Lower lobe of right lung (tissue), 2 donors: Measurements from ENCODE around the gene SPEF2. TPM values are rescaled to one million over a fixed set of nuclear protein-coding genes. Genes with fewer than 3 reads are reported as not detected.
"Not testable (repeated sequence)": the region's sequence is repeated elsewhere in the genome, so short reads cannot be mapped to it uniquely, and the experiment has no call there.

ENCODE experiments used
- ATAC-seq, 2 donors: fragments of 200-7000 bp; cut with Tn5 transposase; one replicate each; pipeline ENCODE4 v1.9.1; 2020 to 2022; ENCODE audit warnings: mild to moderate bottlenecking in 2 of 2, moderate library complexity in 2 of 2
- DNase-seq: peaks from one replicate; pipeline ENCODE4 v3.0.0-alpha.2; 2020
- H3K27ac ChIP-seq: fragments of 200-600 bp; one replicate; pipeline ENCODE4 v1.8.0; 2022
- H3K27me3 ChIP-seq: fragments of 200-600 bp; one replicate; pipeline ENCODE4 v1.8.0; 2022; ENCODE audit warnings: low read depth
- H3K36me3 ChIP-seq: fragments of 200-600 bp; one replicate; pipeline ENCODE4 v1.8.0; 2022; ENCODE audit warnings: mild to moderate bottlenecking
- H3K4me1 ChIP-seq: fragments of 200-600 bp; one replicate; pipeline ENCODE4 v1.8.0; 2022
- H3K4me3 ChIP-seq: fragments of 200-600 bp; one replicate; pipeline ENCODE4 v1.8.0; 2022; ENCODE audit warnings: mild to moderate bottlenecking
- H3K9me3 ChIP-seq: fragments of 200-600 bp; one replicate; pipeline ENCODE4 v1.8.0; 2022
- CTCF ChIP-seq: fragments of 200-600 bp; IDR thresholded peaks from one replicate; pipeline ENCODE4 v1.8.0; 2022; ENCODE audit warnings: antibody characterized with exemption, mild to moderate bottlenecking
- intact Hi-C: fragments of 100-400 bp; cut with DNase I; formaldehyde crosslinking; loops from one replicate; pipeline ENCODE4 v1.11.0; 2022
- total RNA-seq: library from RNA; stranded (reverse); fragmentation: NEBNext Ultra II Directional; extraction: Animal tissue kit (Norgen Biotek cat#: 25700); gene quantifications from one replicate; pipeline ENCODE4 v1.2.1, GENCODE V29; 2021
- donor health status: DM: no; HTN: yes; CAD: no; lungs with severe emphysema.

SPEF2 gene
- total RNA-seq, 1 donor from 2014 or later = 17.6 TPM

DNA sequence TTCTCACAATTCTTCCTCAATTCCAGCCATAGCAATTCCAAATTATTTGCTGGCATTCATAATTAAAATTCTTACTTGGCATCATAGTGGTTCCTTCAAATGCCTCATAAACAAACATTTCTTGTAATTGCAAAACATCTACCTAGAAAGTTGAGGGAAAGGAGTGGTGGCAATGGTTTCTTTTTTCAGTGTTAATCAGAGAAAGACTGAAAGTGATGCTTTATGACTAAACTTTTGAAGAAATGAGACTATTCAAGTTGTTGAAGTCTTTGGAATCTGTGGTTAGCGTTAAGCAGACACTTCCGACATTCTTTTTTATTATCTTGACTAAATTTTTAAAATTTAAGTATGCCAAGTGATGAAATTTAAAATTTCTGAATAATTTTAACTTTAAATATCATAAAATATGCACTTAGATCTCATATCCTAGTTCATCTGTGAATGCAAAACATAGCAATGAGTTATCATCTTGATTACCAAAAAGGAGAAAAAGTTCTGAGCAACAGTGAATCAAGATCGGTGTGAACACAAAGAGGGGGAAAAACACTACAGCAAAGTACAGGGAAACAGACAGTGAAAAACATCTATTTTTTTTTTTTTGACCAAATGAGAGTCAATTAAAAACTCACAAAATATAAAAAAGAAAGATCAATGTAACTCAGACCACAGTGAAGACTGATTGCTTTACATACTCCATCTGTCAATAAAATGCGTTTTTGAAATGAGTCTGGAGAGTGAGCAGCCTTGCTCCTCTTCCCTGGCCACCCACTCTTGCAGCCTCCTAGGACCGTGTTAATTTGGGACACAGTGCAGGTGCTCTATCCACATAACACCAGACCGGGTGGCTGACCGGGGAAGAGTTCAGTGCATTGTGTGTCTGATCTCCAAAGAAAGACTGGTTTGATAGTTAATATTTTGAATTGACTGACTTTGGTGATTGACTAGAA lies 218.4 kb downstream of the SPEF2 start:
- intact Hi-C loops = no loop called here
- H3K4me1 ChIP-seq = no peaks in the 10 kb centered on the region
- TF ChIP-seq CTCF = no peak
- H3K36me3 ChIP-seq = no peaks in the 10 kb centered on the region
- ATAC-seq = no peak
- no peaks in the 10 kb centered on the region for H3K27me3 ChIP-seq
- H3K9me3 ChIP-seq = no peaks in the 10 kb centered on the region
- no peak overlapping the region for H3K4me3 ChIP-seq
- no peak for DNase-seq
- H3K27ac ChIP-seq = no peak overlapping the region

DNA sequence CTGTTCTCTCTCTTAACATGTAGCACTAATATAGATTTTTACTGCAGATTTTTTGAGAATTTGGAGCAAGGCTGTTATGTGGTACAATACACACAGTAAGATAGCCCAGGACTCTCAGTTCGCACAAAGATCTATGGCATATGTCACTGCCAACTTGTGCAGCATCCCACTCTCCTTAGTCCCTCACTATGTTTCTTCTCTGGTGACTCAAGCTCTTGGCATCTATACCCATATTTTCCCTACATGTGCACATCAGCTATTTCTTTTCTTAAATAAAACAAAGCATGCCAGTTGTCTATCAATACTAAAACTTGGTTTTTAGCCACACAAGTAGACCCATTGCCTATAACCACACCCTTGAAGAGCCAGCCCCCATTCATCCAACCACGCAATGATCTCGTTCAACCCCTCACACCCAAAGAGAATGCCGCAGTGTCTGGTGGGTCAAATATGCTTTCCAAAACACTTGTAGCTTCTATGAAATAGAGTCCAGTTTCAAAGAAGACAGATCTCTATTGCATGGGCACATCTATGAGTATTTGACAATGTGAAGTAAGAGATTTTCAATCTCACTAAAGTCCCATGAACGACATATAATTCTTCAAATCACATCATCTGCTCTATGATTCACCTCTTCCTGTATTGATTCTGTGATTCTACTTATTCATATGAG lies 220.8 kb downstream of the SPEF2 start:
- H3K27ac ChIP-seq = no peak overlapping the region
- H3K36me3 ChIP-seq = no peaks in the 10 kb centered on the region
- intact Hi-C loops = no loop called here
- DNase-seq (no peak), ATAC-seq (no peak)
- no peaks in the 10 kb centered on the region for H3K4me1 ChIP-seq
- no peaks in the 10 kb centered on the region for H3K9me3 ChIP-seq
- no peak overlapping the region for H3K4me3 ChIP-seq
- TF ChIP-seq CTCF = no peak
- no peaks in the 10 kb centered on the region for H3K27me3 ChIP-seq

GRCh38 chr5:35842856-35843255 lies 225.2 kb downstream of the SPEF2 start:
- ATAC-seq (no peak), DNase-seq (no peak)
- Histone ChIP-seq H3K4me1 (no peaks in the 10 kb centered on the region), H3K27ac (no peak overlapping the region), H3K27me3 (no peaks in the 10 kb centered on the region), H3K4me3 (no peak overlapping the region), H3K36me3 (no peaks in the 10 kb centered on the region), H3K9me3 (peaks cover 4% of the 10 kb centered on the region)
- TF ChIP-seq CTCF = no peak
- intact Hi-C loops = no loop called here

- ATAC-seq, H3K27ac ChIP-seq, DNase-seq, H3K4me1 ChIP-seq, H3K27me3 ChIP-seq, H3K4me3 ChIP-seq, H3K9me3 ChIP-seq, intact Hi-C loops, H3K36me3 ChIP-seq: not testable (repeated sequence)
These were observed 227.8 kb downstream of the SPEF2 start for GRCh38 chr5:35845508-35845907.

DNA sequence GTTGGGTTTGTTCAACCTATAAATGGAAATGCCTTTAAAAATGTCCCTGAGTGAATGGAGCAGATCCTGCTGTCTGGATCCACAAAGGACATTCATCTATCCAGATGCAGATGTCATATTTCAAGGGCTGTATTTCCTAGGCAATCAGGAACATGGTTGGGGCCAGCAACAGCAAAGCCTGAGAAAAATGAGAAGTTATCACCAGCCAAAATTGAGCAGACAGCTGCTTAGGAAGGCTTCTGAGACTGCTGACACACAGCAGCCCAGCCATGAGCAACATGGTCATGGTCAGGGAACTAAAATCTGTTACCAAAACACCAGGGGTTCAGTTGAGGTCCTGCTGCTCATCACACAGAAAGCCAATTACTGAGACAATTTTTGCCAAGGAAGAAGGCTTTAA lies 229.8 kb downstream of the SPEF2 start:
- no peak for TF ChIP-seq CTCF
- H3K27me3 ChIP-seq = no peaks in the 10 kb centered on the region
- ATAC-seq (no peak), DNase-seq (no peak)
- H3K9me3 ChIP-seq = peaks cover 4% of the 10 kb centered on the region
- H3K27ac ChIP-seq = no peak overlapping the region
- intact Hi-C loops = no loop called here
- H3K4me1 ChIP-seq = peaks cover 12% of the 10 kb centered on the region
- no peak overlapping the region for H3K4me3 ChIP-seq
- H3K36me3 ChIP-seq = no peaks in the 10 kb centered on the region

DNA sequence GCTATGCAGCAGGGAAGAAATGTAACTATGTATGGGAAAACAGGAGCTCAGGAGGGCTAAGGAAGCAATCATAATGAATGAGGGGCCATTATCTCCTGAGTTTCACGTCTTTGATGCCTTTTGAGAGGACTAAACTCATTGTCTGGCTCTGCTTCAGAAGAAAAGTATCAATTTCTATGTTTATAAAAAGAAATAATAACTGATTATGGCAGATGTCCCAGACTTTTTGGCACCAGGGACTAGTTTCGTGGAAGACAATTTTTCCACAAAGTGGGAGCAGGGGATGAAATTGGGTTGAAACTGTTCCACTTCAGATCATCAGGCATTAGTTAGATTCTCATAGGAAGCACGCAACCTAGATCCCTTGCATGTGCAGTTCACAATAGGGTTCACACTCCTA lies 230.3 kb downstream of the SPEF2 start:
- Histone ChIP-seq H3K9me3 (peaks cover 4% of the 10 kb centered on the region), H3K4me1 (peaks cover 16% of the 10 kb centered on the region), H3K36me3 (no peaks in the 10 kb centered on the region), H3K4me3 (no peak overlapping the region), H3K27ac (no peak overlapping the region), H3K27me3 (no peaks in the 10 kb centered on the region)
- intact Hi-C loops = no loop called here
- DNase-seq (no peak), ATAC-seq (no peak)
- no peak for TF ChIP-seq CTCF
